ENCODE results near the gene UPF2. TPM values are rescaled to one million over a fixed set of nuclear protein-coding genes. Genes with fewer than 3 reads are reported as not detected.

UPF2 gene
- total and polyA plus RNA-seq, 4 donors, result 16.0 to 27.5 (median 22.0) TPM

DNA sequence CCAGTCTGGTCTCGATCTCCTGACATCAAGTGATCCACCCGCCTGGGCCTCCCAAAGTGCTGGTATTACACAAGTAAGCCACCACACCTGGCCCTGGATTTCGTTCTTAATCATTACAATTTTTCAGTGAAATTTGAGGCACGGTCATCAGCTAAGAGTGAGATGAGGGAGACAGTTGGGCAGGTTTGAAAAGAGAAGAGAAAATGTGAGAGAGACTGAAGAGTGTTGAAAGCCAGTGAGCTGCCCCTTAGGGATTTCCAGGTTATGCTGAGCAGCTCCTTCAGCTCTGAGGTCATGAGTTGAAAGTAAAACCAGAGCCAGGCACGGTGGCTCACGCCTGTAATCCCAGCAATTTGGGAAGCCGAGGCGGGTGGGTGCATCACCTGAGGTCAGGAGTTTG lies 5.9 kb upstream of the UPF2 start:
- Histone ChIP-seq H3K4me3 (ENCODE audit: low read length in 2 of 2) (no peak overlapping the region), H3K36me3 (ENCODE audit: control insufficient read depth in 1 of 2, insufficient read depth in 2 of 2, low read length in 1 of 2) (no peaks in the 10 kb centered on the region), H3K27me3 (ENCODE audit: control insufficient read depth in 1 of 2, insufficient read depth in 2 of 2, low read length in 1 of 2) (no peaks in the 10 kb centered on the region), H3K4me1 (ENCODE audit: control insufficient read depth in 1 of 2, insufficient read depth in 2 of 2, low read length in 2 of 2) (no peaks in the 10 kb centered on the region), H3K9me3 (ENCODE audit: control insufficient read depth, low read length) (no peaks in the 10 kb centered on the region), H3K27ac (ENCODE audit: low read depth in 1 of 2, low read length in 2 of 2) (no peak overlapping the region)
- 77 to 88% methylated on average over 8 of the region's 8 CpGs for WGBS, 2 donors
- intact Hi-C loops (cut with DNase I), result no loop called here
- ATAC-seq (ENCODE audit: low FRiP score), result no peak
- DNase-seq, result no peak

DNA sequence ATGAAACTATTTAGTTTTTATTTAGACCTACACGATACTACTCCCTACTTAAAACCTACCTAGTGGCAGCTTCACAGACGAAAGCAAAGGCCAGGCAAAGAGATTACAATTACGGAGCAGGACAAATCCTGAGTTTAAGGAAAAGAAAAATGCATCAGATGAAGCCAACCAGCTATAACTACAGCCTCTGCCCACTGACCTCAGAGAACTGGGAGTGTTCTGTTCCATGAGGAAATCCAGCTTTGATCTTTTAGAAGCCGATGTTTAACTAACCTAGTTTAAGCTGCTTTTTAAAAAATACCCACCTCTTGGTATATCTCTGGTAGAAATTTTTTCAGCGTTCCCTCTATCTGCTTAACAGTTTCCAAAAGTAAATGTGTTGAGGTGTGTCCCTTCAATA lies 3.0 kb upstream of the UPF2 start:
- no peaks in the 10 kb centered on the region for H3K27me3 ChIP-seq (ENCODE audit: control insufficient read depth in 1 of 2, insufficient read depth in 2 of 2, low read length in 1 of 2)
- no peaks in the 10 kb centered on the region for H3K36me3 ChIP-seq (ENCODE audit: control insufficient read depth in 1 of 2, insufficient read depth in 2 of 2, low read length in 1 of 2)
- no peaks in the 10 kb centered on the region for H3K9me3 ChIP-seq (ENCODE audit: control insufficient read depth, low read length)
- intact Hi-C loops (cut with DNase I), result no loop called here
- ATAC-seq (ENCODE audit: low FRiP score) (no peak), DNase-seq (no peak)
- H3K4me1 ChIP-seq (ENCODE audit: control insufficient read depth in 1 of 2, insufficient read depth in 2 of 2, low read length in 2 of 2), result peaks cover 0 to 2% of the 10 kb centered on the region in 2 donors
- WGBS, 2 donors, result 63 to 68% methylated on average over 5 of the region's 5 CpGs
- H3K27ac ChIP-seq (ENCODE audit: low read depth in 1 of 2, low read length in 2 of 2), result no peak overlapping the region
- no peak overlapping the region for H3K4me3 ChIP-seq (ENCODE audit: low read length in 2 of 2)

DNA sequence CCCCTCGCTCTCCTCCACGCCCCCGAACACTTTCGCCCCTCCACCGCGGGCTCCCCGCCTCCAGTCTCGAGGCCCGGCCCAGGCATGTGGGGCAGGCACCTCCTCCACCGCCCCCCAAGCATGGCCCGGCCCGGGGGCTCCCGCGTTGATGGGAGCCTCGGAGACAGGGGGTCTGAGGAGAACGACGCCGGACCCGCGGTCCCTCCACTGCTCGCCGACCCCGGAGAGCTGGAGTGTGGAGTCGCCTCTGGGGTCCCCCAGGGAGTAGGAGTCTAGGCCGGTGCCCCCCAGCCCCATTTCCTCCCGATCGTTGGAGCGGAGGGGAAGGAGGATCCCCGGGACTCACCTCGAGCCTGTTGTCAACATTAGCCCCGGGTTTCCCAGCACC lies 206 bp downstream of the UPF2 start:
- Histone ChIP-seq H3K4me1 (ENCODE audit: control insufficient read depth in 1 of 2, insufficient read depth in 2 of 2, low read length in 2 of 2) (peaks cover 0 to 2% of the 10 kb centered on the region in 2 donors), H3K4me3 (ENCODE audit: low read length in 2 of 2) (peak overlapping the region; percentile 88 to 98), H3K27me3 (ENCODE audit: control insufficient read depth in 1 of 2, insufficient read depth in 2 of 2, low read length in 1 of 2) (no peaks in the 10 kb centered on the region), H3K36me3 (ENCODE audit: control insufficient read depth in 1 of 2, insufficient read depth in 2 of 2, low read length in 1 of 2) (no peaks in the 10 kb centered on the region), H3K27ac (ENCODE audit: low read depth in 1 of 2, low read length in 2 of 2) (peak overlapping the region in 1 of 2 donors; percentile 61), H3K9me3 (ENCODE audit: control insufficient read depth, low read length) (no peaks in the 10 kb centered on the region)
- intact Hi-C loops (cut with DNase I), result no loop called here
- ATAC-seq (ENCODE audit: low FRiP score) (peak; percentile 54), DNase-seq (peak; percentile 68 to 87)
- 1% methylated on average over 31 of the region's 31 CpGs for WGBS, 2 donors

DNA sequence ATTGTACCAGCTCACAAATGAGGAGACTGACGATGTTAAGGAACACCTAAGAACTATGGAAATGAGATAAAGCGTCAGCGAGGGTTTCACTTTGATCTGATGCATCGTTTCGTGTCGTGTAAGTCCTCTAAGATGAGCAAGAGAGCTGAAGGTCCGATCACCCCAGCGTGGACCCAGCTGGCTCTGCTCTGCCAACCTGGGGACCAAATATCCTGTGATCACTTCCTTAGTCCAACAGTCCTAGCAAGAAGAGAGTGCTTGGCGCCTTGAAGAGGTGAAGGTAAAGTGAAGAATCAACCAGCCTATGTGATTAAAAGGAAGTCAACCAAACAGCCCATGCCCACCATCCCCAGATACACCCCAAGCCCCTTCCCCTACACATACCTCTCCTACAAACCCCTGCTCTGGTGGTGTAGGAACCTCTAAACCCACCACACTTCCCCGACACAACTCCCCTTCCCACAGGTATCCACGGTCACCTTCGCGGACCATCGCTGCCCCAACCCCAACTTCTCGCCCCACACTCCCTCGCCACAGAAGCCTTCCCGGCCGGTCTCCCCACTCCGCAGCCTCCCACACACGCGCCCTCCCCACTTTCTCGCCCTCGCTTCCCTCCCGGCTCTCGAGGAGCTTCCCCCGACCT lies 722 bp downstream of the UPF2 start:
- Histone ChIP-seq H3K36me3 (ENCODE audit: control insufficient read depth in 1 of 2, insufficient read depth in 2 of 2, low read length in 1 of 2) (no peaks in the 10 kb centered on the region), H3K9me3 (ENCODE audit: control insufficient read depth, low read length) (no peaks in the 10 kb centered on the region), H3K4me1 (ENCODE audit: control insufficient read depth in 1 of 2, insufficient read depth in 2 of 2, low read length in 2 of 2) (peaks cover 0 to 2% of the 10 kb centered on the region in 2 donors), H3K4me3 (ENCODE audit: low read length in 2 of 2) (peak overlapping the region; percentile 88 to 98), H3K27me3 (ENCODE audit: control insufficient read depth in 1 of 2, insufficient read depth in 2 of 2, low read length in 1 of 2) (no peaks in the 10 kb centered on the region), H3K27ac (ENCODE audit: low read depth in 1 of 2, low read length in 2 of 2) (peak overlapping the region in 1 of 2 donors; percentile 61)
- DNase-seq (no peak), ATAC-seq (ENCODE audit: low FRiP score) (no peak)
- intact Hi-C loops (cut with DNase I), result no loop called here
- WGBS, 2 donors, result 0 to 1% methylated on average over 26 of the region's 26 CpGs

DNA sequence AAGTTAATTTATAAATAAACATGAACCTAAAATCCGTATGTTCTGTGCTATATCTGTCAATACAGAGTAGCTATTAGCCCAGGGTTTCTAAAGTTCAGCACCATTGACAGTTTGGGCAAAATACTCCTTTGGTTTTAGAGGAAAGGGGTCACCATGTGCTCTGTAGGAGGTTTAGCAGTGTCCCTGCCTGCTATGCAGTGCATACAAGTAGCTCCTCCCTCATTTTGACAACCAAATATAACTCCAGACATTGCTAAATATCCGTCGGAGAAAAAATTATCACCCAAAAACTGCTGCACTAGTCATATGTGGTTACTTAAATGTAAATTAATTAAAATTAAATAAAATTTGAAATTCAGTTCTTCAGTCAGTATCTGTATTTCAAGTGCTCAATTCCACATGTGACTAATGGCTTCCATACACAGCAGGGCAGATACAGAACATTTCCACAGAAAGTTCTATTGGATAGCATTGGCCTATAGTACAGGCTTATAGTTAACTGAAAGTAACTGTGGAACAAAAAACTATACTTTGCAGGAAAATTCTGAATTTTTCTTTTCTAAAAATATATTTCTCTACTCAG lies 6.4 kb downstream of the UPF2 start:
- Histone ChIP-seq H3K4me1 (ENCODE audit: control insufficient read depth in 1 of 2, insufficient read depth in 2 of 2, low read length in 2 of 2) (no peaks in the 10 kb centered on the region), H3K27ac (ENCODE audit: low read depth in 1 of 2, low read length in 2 of 2) (no peak overlapping the region), H3K9me3 (ENCODE audit: control insufficient read depth, low read length) (no peaks in the 10 kb centered on the region), H3K4me3 (ENCODE audit: low read length in 2 of 2) (no peak overlapping the region), H3K27me3 (ENCODE audit: control insufficient read depth in 1 of 2, insufficient read depth in 2 of 2, low read length in 1 of 2) (no peaks in the 10 kb centered on the region), H3K36me3 (ENCODE audit: control insufficient read depth in 1 of 2, insufficient read depth in 2 of 2, low read length in 1 of 2) (peaks cover 2 to 5% of the 10 kb centered on the region in 2 donors)
- no peak for DNase-seq
- no peak for ATAC-seq (ENCODE audit: low FRiP score)
- intact Hi-C loops (cut with DNase I), result no loop called here
- WGBS, 2 donors, result 54 to 67% methylated on average over 3 of the region's 3 CpGs

DNA sequence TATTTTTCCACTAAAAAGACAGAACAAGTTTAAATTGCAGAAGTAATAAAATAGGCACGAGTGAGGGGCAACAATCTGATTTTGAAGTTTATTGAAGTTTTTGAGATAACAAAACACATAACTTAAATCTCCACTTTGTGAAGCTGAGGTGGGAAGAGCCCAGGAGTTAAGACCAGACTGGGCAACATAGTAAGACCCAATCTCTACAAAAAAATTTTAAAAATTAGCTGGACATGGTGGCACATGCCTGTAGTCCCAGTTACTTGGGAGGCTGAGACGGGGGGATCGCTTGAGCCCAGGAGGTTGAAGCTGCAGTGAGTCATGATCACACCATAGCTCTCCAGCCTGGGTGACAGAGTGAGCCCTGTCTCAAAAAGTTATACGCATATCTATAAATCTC lies 11.2 kb downstream of the UPF2 start:
- no peaks in the 10 kb centered on the region for H3K4me1 ChIP-seq (ENCODE audit: control insufficient read depth in 1 of 2, insufficient read depth in 2 of 2, low read length in 2 of 2)
- intact Hi-C loops (cut with DNase I), result no loop called here
- DNase-seq, result no peak
- no peaks in the 10 kb centered on the region for H3K27me3 ChIP-seq (ENCODE audit: control insufficient read depth in 1 of 2, insufficient read depth in 2 of 2, low read length in 1 of 2)
- H3K27ac ChIP-seq (ENCODE audit: low read depth in 1 of 2, low read length in 2 of 2), result no peak overlapping the region
- ATAC-seq (ENCODE audit: low FRiP score), result no peak
- 84 to 94% methylated on average over 4 of the region's 4 CpGs for WGBS, 2 donors
- H3K9me3 ChIP-seq (ENCODE audit: control insufficient read depth, low read length), result no peaks in the 10 kb centered on the region
- H3K36me3 ChIP-seq (ENCODE audit: control insufficient read depth in 1 of 2, insufficient read depth in 2 of 2, low read length in 1 of 2), result peaks cover 4 to 11% of the 10 kb centered on the region in 2 donors
- no peak overlapping the region for H3K4me3 ChIP-seq (ENCODE audit: low read length in 2 of 2)

DNA sequence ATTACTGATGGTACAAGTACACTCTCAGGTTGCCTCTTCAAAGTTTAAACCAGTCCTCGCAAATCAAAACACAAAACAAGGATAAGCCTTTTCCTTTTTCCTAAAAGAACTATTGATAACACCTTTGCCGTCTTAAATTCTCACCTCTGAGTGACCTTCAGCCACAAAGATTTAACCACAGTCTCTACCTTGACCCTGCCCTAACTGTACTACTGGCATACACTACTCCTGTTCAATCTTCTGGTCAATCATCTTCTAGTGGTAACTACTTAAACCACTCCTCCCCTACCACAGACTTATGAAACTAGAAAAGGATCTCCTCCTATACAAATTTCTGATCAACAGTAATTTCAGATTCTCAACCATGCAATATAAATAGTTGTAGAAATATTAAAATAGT lies 15.1 kb downstream of the UPF2 start:
- DNase-seq (no peak), ATAC-seq (ENCODE audit: low FRiP score) (no peak)
- no peak overlapping the region for H3K27ac ChIP-seq (ENCODE audit: low read depth in 1 of 2, low read length in 2 of 2)
- 96 to 97% methylated on average over 2 of the region's 2 CpGs for WGBS, 2 donors
- peaks cover 2 to 6% of the 10 kb centered on the region in 2 donors for H3K36me3 ChIP-seq (ENCODE audit: control insufficient read depth in 1 of 2, insufficient read depth in 2 of 2, low read length in 1 of 2)
- no peaks in the 10 kb centered on the region for H3K4me1 ChIP-seq (ENCODE audit: control insufficient read depth in 1 of 2, insufficient read depth in 2 of 2, low read length in 2 of 2)
- intact Hi-C loops (cut with DNase I), result no loop called here
- no peak overlapping the region for H3K4me3 ChIP-seq (ENCODE audit: low read length in 2 of 2)
- no peaks in the 10 kb centered on the region for H3K9me3 ChIP-seq (ENCODE audit: control insufficient read depth, low read length)
- no peaks in the 10 kb centered on the region for H3K27me3 ChIP-seq (ENCODE audit: control insufficient read depth in 1 of 2, insufficient read depth in 2 of 2, low read length in 1 of 2)

DNA sequence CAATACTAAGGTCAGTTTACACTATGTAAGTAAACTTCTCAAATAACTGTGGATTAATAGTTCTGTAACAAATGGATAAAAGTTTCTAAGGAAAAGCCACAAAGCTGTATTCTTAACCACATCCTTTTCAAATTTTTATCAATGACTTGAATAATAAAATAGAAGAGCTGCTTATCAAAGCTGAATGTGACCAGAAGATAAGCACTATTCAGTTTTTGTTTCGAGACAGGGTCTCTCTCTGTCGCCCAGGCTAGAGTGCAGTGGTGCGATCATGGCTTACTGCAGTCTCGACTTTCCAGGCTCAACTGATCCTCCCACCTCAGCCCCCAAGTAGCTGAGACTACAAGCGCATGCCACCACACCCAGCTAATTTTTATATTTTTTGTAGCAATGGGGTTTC lies 17.0 kb downstream of the UPF2 start:
- peaks cover 2 to 6% of the 10 kb centered on the region in 2 donors for H3K36me3 ChIP-seq (ENCODE audit: control insufficient read depth in 1 of 2, insufficient read depth in 2 of 2, low read length in 1 of 2)
- no peak for DNase-seq
- no peaks in the 10 kb centered on the region for H3K9me3 ChIP-seq (ENCODE audit: control insufficient read depth, low read length)
- H3K4me3 ChIP-seq (ENCODE audit: low read length in 2 of 2), result no peak overlapping the region
- WGBS, 2 donors, result 94 to 98% methylated on average over 5 of the region's 5 CpGs
- no peaks in the 10 kb centered on the region for H3K4me1 ChIP-seq (ENCODE audit: control insufficient read depth in 1 of 2, insufficient read depth in 2 of 2, low read length in 2 of 2)
- intact Hi-C loops (cut with DNase I), result no loop called here
- H3K27me3 ChIP-seq (ENCODE audit: control insufficient read depth in 1 of 2, insufficient read depth in 2 of 2, low read length in 1 of 2), result no peaks in the 10 kb centered on the region
- no peak for ATAC-seq (ENCODE audit: low FRiP score)
- no peak overlapping the region for H3K27ac ChIP-seq (ENCODE audit: low read depth in 1 of 2, low read length in 2 of 2)

DNA sequence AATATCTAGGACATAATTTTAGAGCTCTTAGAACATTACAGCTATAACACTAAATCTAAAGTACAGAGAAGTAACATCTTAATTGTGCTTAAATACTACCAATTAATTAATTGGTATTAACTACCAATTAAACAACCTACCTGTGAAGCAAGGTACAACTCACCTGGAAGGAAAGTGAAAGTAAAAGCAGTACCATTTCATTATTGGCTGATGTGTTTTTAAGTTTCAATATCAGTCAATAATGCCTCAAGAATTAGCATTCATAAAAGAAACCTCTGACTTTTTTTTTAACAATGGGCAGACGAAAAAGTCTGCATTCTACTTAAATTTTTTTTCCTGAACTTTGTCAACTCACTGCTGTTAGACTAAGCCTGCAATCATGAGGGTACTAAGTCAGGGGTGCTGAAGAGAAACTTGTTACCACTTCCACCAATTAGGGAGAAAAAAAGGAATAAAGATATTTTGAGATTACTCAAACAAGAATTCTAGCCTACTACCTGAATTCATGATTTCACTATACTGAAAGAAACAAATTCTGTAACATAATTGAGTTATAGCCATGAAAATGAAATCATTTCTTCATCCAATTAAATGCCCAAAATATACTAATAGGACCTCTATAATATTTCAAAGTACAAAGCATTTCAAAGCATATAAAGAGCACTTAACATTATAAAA lies 19.9 kb downstream of the UPF2 start:
- ATAC-seq (ENCODE audit: low FRiP score) (no peak), DNase-seq (no peak)
- WGBS, 2 donors, result 33 to 36% methylated on average over 1 of the region's 1 CpG
- intact Hi-C loops (cut with DNase I), result no loop called here
- H3K36me3 ChIP-seq (ENCODE audit: control insufficient read depth in 1 of 2, insufficient read depth in 2 of 2, low read length in 1 of 2), result no peaks in the 10 kb centered on the region
- no peaks in the 10 kb centered on the region for H3K4me1 ChIP-seq (ENCODE audit: control insufficient read depth in 1 of 2, insufficient read depth in 2 of 2, low read length in 2 of 2)
- H3K9me3 ChIP-seq (ENCODE audit: control insufficient read depth, low read length), result no peaks in the 10 kb centered on the region
- H3K27me3 ChIP-seq (ENCODE audit: control insufficient read depth in 1 of 2, insufficient read depth in 2 of 2, low read length in 1 of 2), result no peaks in the 10 kb centered on the region
- H3K27ac ChIP-seq (ENCODE audit: low read depth in 1 of 2, low read length in 2 of 2), result no peak overlapping the region
- no peak overlapping the region for H3K4me3 ChIP-seq (ENCODE audit: low read length in 2 of 2)

All from aorta (tissue), 5 donors.